ENCODE results near the gene SHE.

DNA sequence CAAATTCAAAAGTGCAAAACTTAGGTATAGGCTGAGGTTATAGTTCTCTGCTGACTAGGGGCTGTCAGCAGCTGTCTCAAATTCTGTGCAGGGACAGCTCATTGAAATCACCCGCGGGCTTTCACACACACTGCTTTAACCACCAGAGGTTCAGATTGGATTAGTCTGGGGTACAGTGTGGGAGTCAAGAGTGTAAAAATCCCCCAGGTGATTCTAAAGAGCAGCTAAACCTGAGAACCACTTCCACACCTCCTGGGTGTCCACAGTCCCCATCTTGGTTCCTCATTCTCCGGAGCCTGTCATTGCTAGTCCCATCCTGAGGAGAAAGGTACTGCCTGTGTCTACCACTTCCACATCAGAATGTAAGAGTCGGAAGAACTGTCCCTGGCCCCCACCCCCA is 10.1 kb downstream of the SHE start:
- TF ChIP-seq GATA2 (IDR thresholded peaks at IDR 0.05; ENCODE audit: low read depth, low read length), result no peak
- no peak for TF ChIP-seq GATA3 (IDR thresholded peaks at IDR 0.05; ENCODE audit: low read depth, low read length)
